Neural cell (in vitro differentiated cells): ENCODE measurements around the gene FAM186B. TPM values are rescaled to one million over a fixed set of nuclear protein-coding genes. Genes with fewer than 3 reads are reported as not detected.

Experiments used
- H2AFZ ChIP-seq: fragments of 200-600, 300-800 bp; sonication (generic), shearing (Covaris generic); 2 replicates; pipeline ENCODE4 v1.6.0; 2014; ENCODE audit warnings: low read depth, mild to moderate bottlenecking, antibody characterized with exemption, low read length, moderate library complexity
- H3F3A ChIP-seq: fragments of 200-600 bp; shearing (Covaris generic); 2 replicates; pipeline ENCODE4 v1.6.1; 2016; ENCODE audit warnings: mild to moderate bottlenecking, moderate library complexity, mixed read lengths, antibody characterized with exemption, low read length; ENCODE audit not compliant: insufficient read depth, poor library complexity, severe bottlenecking
- H3K27ac ChIP-seq: fragments of 200-600, 300-800 bp; sonication (generic), shearing (Covaris generic); 2 replicates; pipeline ENCODE4 v1.5.1; 2014; ENCODE audit warnings: mild to moderate bottlenecking, low read length, moderate library complexity
- H3K27me3 ChIP-seq: fragments of 300-800, 200-600 bp; sonication (generic), shearing (Covaris generic); 2 replicates; pipeline ENCODE4 v1.6.0; 2014; ENCODE audit warnings: mild to moderate bottlenecking, low read depth, low read length, moderate library complexity; ENCODE audit not compliant: insufficient read depth
- H3K36me3 ChIP-seq: fragments of 300-800, 200-600 bp; sonication (generic), shearing (Covaris generic); 2 replicates; pipeline ENCODE4 v1.5.1; 2014; ENCODE audit warnings: mild to moderate bottlenecking, antibody characterized with exemption, low read length, moderate library complexity; ENCODE audit not compliant: insufficient read depth
- H3K4me2 ChIP-seq: fragments of 300-800, 200-600 bp; sonication (generic), shearing (Covaris generic); 2 replicates; pipeline ENCODE4 v1.6.0; 2014; ENCODE audit warnings: mild to moderate bottlenecking, low read length
- H3K4me3 ChIP-seq: fragments of 300-800, 200-600 bp; sonication (generic), shearing (Covaris generic); 2 replicates; pipeline ENCODE4 v1.5.1; 2014; ENCODE audit warnings: mild to moderate bottlenecking, low read length, moderate library complexity
- H3K79me2 ChIP-seq: fragments of 200-600 bp; shearing (Covaris generic); replicated peaks from 2 replicates; pipeline ENCODE4 v1.6.0; 2014; ENCODE audit warnings: mild to moderate bottlenecking, low read length, moderate library complexity; ENCODE audit not compliant: insufficient read depth
- H3K9ac ChIP-seq: fragments of 300-800, 200-600 bp; sonication (generic), shearing (Covaris generic); 2 replicates; pipeline ENCODE4 v1.6.1; 2016; ENCODE audit warnings: mild to moderate bottlenecking, low read length, mixed read lengths
- H3K9me2 ChIP-seq: fragments of 200-600 bp; shearing (Covaris generic); 2 replicates; pipeline ENCODE4 v1.6.1; 2016; ENCODE audit warnings: mild to moderate bottlenecking, low read length, mixed read lengths; ENCODE audit not compliant: insufficient read depth
- H3K9me3 ChIP-seq: fragments of 200-600, 300-800 bp; sonication (generic), shearing (Covaris generic); 2 replicates; pipeline ENCODE4 v1.6.1; 2016; ENCODE audit warnings: mild to moderate bottlenecking, mixed run types, low read length, moderate library complexity, mixed read lengths
- H4K20me1 ChIP-seq: fragments of 200-600 bp; shearing (Covaris generic); 2 replicates; pipeline ENCODE4 v1.6.1; 2016; ENCODE audit warnings: mild to moderate bottlenecking, mixed run types; ENCODE audit not compliant: insufficient read depth
- CTCF ChIP-seq: fragments of 450-650 bp; IDR thresholded peaks from 2 replicates; pipeline ENCODE4 v1.5.1; 2014; ENCODE audit warnings: antibody characterized with exemption, mild to moderate bottlenecking, moderate library complexity; ENCODE audit not compliant: poor library complexity, severe bottlenecking
- EP300 ChIP-seq: fragments of 450-650 bp; conservative IDR thresholded peaks from 2 replicates; pipeline ENCODE4 v1.6.1; 2014; ENCODE audit warnings: antibody characterized with exemption, mild to moderate bottlenecking, moderate library complexity; ENCODE audit not compliant: poor library complexity, severe bottlenecking
- EZH2 ChIP-seq: fragments of 200-600, 300-800 bp; shearing (Covaris generic), sonication (generic); IDR thresholded peaks from 2 replicates; pipeline ENCODE4 v1.6.1; 2014; ENCODE audit warnings: antibody characterized with exemption, low read length, borderline replicate concordance, mild to moderate bottlenecking; ENCODE audit not compliant: insufficient read depth, poor library complexity, severe bottlenecking
- MXI1 ChIP-seq: fragments of 450-650 bp; conservative IDR thresholded peaks from 2 replicates; pipeline ENCODE4 v1.6.1; 2014; ENCODE audit warnings: antibody characterized with exemption, mild to moderate bottlenecking; ENCODE audit not compliant: poor library complexity, severe bottlenecking
- POLR2AphosphoS5 ChIP-seq: IDR thresholded peaks from 2 replicates; pipeline ENCODE4 v1.6.1; 2012
- RAD21 ChIP-seq: fragments of 450-650 bp; conservative IDR thresholded peaks from 2 replicates; pipeline ENCODE4 v1.6.1; 2014; ENCODE audit warnings: antibody characterized with exemption, mild to moderate bottlenecking, moderate library complexity
- REST ChIP-seq: IDR thresholded peaks from 2 replicates; pipeline ENCODE4 v1.6.1; 2012; ENCODE audit warnings: borderline replicate concordance
- SMC3 ChIP-seq: fragments of 450-650 bp; conservative IDR thresholded peaks from 2 replicates; pipeline ENCODE4 v1.6.1; 2014; ENCODE audit warnings: antibody characterized with exemption, mild to moderate bottlenecking, moderate library complexity; ENCODE audit not compliant: poor library complexity
- TAF1 ChIP-seq: IDR thresholded peaks from 2 replicates; pipeline ENCODE4 v1.6.1; 2012; ENCODE audit warnings: low read depth
- polyA plus RNA-seq: library from polyadenylated mRNA; depleted of rRNA; stranded (reverse); fragments of >200 nt; gene quantifications from 2 replicates; pipeline ENCODE4 v1.2.3, GENCODE V29; 2014

The FAM186B gene
- polyA plus RNA-seq, 1 donor from 2014 or later = not detected

DNA sequence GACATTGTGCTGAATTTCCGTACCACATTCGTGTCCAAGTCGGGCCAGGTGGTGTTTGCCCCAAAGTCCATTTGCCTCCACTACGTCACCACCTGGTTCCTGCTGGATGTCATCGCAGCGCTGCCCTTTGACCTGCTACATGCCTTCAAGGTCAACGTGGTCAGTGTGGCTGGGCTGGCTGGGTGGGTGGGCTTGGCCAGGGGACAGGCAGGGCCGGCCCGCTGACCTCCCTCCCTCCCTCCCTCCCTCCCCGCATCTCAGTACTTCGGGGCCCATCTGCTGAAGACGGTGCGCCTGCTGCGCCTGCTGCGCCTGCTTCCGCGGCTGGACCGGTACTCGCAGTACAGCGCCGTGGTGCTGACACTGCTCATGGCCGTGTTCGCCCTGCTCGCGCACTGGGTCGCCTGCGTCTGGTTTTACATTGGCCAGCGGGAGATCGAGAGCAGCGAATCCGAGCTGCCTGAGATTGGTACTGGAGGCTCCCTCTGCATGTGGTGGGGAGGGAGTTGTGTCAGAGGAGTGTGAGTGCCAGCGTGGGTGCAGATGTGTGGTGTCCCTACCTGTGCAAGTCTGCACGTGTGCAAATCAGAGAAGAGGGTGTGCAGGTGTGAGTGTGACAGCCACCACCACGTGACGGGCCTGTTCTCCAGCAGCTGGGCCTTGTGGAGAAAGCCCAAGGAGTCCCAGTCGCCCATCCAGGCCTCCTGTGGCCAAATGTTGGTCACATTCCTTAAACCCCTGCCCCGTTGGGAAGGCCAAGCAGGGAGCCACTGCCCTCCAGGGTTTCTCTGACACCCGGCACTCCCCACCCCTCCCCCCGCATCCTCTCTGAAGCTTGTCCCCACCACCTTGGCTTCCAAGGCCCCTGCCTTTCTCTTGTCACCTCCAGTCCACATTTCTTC, 61.3 kb downstream of the FAM186B start:
- no peaks in the 10 kb centered on the region for H3K79me2 ChIP-seq
- TF ChIP-seq POLR2AphosphoS5 = no peak
- TF ChIP-seq CTCF = no peak
- no peak for TF ChIP-seq RAD21
- TF ChIP-seq EP300 = no peak
- no peak for TF ChIP-seq SMC3
- no peak for TF ChIP-seq MXI1
- TF ChIP-seq REST = no peak
- no peak for TF ChIP-seq EZH2
- TF ChIP-seq TAF1 = no peak
- peaks cover 66% of the 10 kb centered on the region for H3K27me3 ChIP-seq
- no peak overlapping the region for H3K4me2 ChIP-seq
- H3K4me3 ChIP-seq = no peak overlapping the region
- H3K9me2 ChIP-seq = no peaks in the 10 kb centered on the region
- no peaks in the 10 kb centered on the region for H3F3A ChIP-seq
- no peaks in the 10 kb centered on the region for H3K9me3 ChIP-seq
- no peak overlapping the region for H3K27ac ChIP-seq
- no peak overlapping the region for H2AFZ ChIP-seq
- H4K20me1 ChIP-seq = no peaks in the 10 kb centered on the region
- no peak overlapping the region for H3K9ac ChIP-seq
- H3K36me3 ChIP-seq = no peaks in the 10 kb centered on the region

DNA sequence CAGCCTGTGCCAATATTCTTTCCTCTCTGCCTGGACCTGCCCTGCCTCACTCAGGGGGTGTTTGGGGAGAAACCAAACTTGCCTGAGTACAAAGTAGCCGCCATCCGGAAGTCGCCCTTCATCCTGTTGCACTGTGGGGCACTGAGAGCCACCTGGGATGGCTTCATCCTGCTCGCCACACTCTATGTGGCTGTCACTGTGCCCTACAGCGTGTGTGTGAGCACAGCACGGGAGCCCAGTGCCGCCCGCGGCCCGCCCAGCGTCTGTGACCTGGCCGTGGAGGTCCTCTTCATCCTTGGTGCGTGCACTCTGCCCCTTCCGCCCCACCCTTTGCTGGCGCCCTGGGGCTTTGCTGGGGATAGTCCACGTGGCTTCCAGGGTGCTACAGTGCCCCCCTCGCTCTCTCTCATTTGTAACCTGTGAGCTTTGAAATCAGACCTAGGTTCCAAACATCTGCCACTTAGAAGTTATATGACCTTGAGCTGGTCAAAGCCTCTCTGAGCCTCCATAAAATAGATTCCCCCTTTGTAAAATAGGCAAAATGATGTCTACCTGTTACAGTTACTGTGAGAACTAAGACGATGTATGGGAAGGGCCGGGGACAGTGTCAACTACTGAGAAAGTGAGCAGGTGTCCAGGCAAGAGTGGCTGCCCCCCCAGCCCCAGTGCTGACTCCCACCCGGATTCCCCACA, 62.1 kb downstream of the FAM186B start:
- Histone ChIP-seq H3K9ac (no peak overlapping the region), H3K27me3 (peaks cover 64% of the 10 kb centered on the region)

More for the DNA sequence above, 62.1 kb downstream of the FAM186B start:
- H3K79me2 ChIP-seq = no peaks in the 10 kb centered on the region
- H3K9me3 ChIP-seq = no peaks in the 10 kb centered on the region
- H3K4me2 ChIP-seq = no peak overlapping the region
- H3F3A ChIP-seq = no peaks in the 10 kb centered on the region
- TF ChIP-seq CTCF = no peak
- no peak for TF ChIP-seq POLR2AphosphoS5
- TF ChIP-seq SMC3 = no peak
- TF ChIP-seq REST = no peak
- TF ChIP-seq EP300 = no peak
- TF ChIP-seq TAF1 = no peak
- no peak for TF ChIP-seq EZH2
- no peak for TF ChIP-seq MXI1
- TF ChIP-seq RAD21 = no peak
- H4K20me1 ChIP-seq = no peaks in the 10 kb centered on the region
- no peak overlapping the region for H2AFZ ChIP-seq
- no peak overlapping the region for H3K27ac ChIP-seq
- no peak overlapping the region for H3K4me3 ChIP-seq
- no peaks in the 10 kb centered on the region for H3K9me2 ChIP-seq
- H3K36me3 ChIP-seq = no peaks in the 10 kb centered on the region
